ENCODE data around the gene BRF1.

Gene BRF1

GRCh38 chr14:105159344-105159743, 141.5 kb downstream of the BRF1 start:
- no peak overlapping the region for H3K4me3 ChIP-seq (ENCODE audit: control insufficient read depth, low read depth, low read length)
- DNase-seq (ENCODE audit: low read depth), result no peak
- no peak for TF ChIP-seq CTCF (conservative IDR thresholded peaks at IDR 0.05; ENCODE audit: control insufficient read depth, insufficient read depth, low read depth, low read length)

Measured in fibroblast of mammary gland (primary cell).